Breast epithelium (tissue), 4 donors: Measurements from ENCODE around the gene FZR1. TPM values are rescaled to one million over a fixed set of nuclear protein-coding genes. Genes with fewer than 3 reads are reported as not detected.
"Not testable (repeated sequence)": the region's sequence is repeated elsewhere in the genome, so short reads cannot be mapped to it uniquely, and the experiment has no call there.

Source experiments
- DNase-seq, 2 donors: peaks; one replicate each; pipeline ENCODE4 v3.0.0-alpha.2; 2019; ENCODE audit warnings: low spot score in 2 of 2
- H3K27ac ChIP-seq, 2 donors: fragments of 200-600 bp; sonication (generic) in 1 of 2; one replicate each; pipeline ENCODE4 v1.5.1; 2016 to 2019; ENCODE audit warnings: mild to moderate bottlenecking in 1 of 2
- H3K27me3 ChIP-seq, 2 donors: fragments of 200-600 bp; sonication (generic) in 1 of 2; one replicate each; pipeline versions ENCODE4 v1.5.1 to v1.6.0; 2017 to 2019; ENCODE audit warnings: control low read depth in 1 of 2, mild to moderate bottlenecking in 1 of 2
- H3K36me3 ChIP-seq: fragments of 200-600 bp; one replicate; pipeline ENCODE4 v1.5.1; 2019
- H3K4me1 ChIP-seq, 2 donors: fragments of 200-600 bp; sonication (generic); one replicate each; pipeline ENCODE4 v1.5.1; 2016 to 2019; ENCODE audit warnings: control low read depth in 1 of 2
- H3K4me3 ChIP-seq, 3 donors: fragments of 200-600 bp; sonication (generic); 1 replicate in 2 of 3; 2 replicates in 1 of 3; pipeline ENCODE4 v1.5.1; 2016 to 2019; ENCODE audit warnings: mild to moderate bottlenecking in 3 of 3, moderate library complexity in 2 of 3
- H3K9me3 ChIP-seq, 2 donors: fragments of 200-600 bp; sonication (generic) in 1 of 2; one replicate each; pipeline ENCODE4 v1.5.1; 2016 to 2019; ENCODE audit warnings: control low read depth in 1 of 2
- POLR2A ChIP-seq: fragments of 450-650 bp; IDR thresholded peaks from one replicate; pipeline ENCODE4 v1.6.1; 2016; ENCODE audit warnings: antibody characterized with exemption, mild to moderate bottlenecking, moderate library complexity
- POLR2AphosphoS5 ChIP-seq, 3 donors: sonication (generic); formaldehyde crosslinking; IDR thresholded peaks; one replicate each; pipeline ENCODE4 v1.6.1; 2017; ENCODE audit warnings: antibody characterized with exemption in 3 of 3
- intact Hi-C: fragments of 100-400 bp; cut with DNase I; formaldehyde crosslinking; loops from one replicate; pipeline ENCODE4 v1.15.1; 2023; ENCODE audit warnings: low total_unique reads
- total RNA-seq, 3 donors: library from RNA; depleted of rRNA; stranded (reverse); fragments of >200 nt; gene quantifications; one replicate each; pipeline ENCODE4 v1.1.0, GENCODE V29; 2016
- TF ChIP-seq, protein P1 (sequence below), 3 donors: fragments of 450-650 bp; IDR thresholded peaks; one replicate each; pipeline ENCODE4 v1.5.1; 2016 to 2017; ENCODE audit warnings: antibody characterized with exemption in 3 of 3, mild to moderate bottlenecking in 3 of 3, moderate library complexity in 3 of 3

The FZR1 gene
- total RNA-seq, 3 donors from 2014 or later: 15.8 to 28.7 (median 26.5) TPM

DNA sequence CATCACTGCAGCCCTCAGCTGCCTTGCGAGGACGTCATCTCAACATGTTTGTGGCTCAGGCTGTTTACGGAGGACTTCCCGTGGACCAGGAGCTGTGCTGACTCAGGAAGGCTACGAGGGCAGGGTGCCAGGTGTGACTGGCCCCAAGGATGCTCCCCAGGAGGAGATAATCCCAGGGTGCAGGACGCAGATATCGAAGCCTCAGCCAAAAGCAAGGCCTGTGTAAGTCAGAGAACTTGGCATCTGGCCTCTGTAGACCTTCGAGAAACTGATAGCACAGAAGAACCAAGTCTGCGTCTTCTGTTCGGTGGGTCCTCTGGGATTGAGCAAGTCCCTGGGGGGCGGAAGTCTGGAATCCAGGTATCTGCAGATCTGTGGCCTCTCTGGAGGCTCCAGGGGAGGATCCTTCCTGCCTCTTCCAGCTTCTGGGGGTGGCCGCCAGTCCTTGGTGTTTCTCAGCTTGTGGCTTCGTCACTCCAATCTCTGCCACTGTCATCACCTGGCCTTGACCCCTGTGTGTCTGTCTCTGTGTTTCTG lies 3.0 kb upstream of the FZR1 start:
- no peak for DNase-seq
- peaks cover 6 to 14% of the 10 kb centered on the region in 2 donors for H3K4me1 ChIP-seq
- no peak overlapping the region for H3K4me3 ChIP-seq
- intact Hi-C loops: no loop called here
- H3K27me3 ChIP-seq: no peaks in the 10 kb centered on the region
- H3K9me3 ChIP-seq: no peaks in the 10 kb centered on the region
- H3K27ac ChIP-seq: no peak overlapping the region
- H3K36me3 ChIP-seq: no peaks in the 10 kb centered on the region
- TF ChIP-seq, protein P1, sequence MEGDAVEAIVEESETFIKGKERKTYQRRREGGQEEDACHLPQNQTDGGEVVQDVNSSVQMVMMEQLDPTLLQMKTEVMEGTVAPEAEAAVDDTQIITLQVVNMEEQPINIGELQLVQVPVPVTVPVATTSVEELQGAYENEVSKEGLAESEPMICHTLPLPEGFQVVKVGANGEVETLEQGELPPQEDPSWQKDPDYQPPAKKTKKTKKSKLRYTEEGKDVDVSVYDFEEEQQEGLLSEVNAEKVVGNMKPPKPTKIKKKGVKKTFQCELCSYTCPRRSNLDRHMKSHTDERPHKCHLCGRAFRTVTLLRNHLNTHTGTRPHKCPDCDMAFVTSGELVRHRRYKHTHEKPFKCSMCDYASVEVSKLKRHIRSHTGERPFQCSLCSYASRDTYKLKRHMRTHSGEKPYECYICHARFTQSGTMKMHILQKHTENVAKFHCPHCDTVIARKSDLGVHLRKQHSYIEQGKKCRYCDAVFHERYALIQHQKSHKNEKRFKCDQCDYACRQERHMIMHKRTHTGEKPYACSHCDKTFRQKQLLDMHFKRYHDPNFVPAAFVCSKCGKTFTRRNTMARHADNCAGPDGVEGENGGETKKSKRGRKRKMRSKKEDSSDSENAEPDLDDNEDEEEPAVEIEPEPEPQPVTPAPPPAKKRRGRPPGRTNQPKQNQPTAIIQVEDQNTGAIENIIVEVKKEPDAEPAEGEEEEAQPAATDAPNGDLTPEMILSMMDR (IDR thresholded peaks at IDR 0.05): no peak

- H3K4me3 ChIP-seq: no peak overlapping the region
- H3K9me3 ChIP-seq: no peaks in the 10 kb centered on the region
- intact Hi-C loops: no loop called here
- no peak overlapping the region for H3K27ac ChIP-seq
- H3K27me3 ChIP-seq: no peaks in the 10 kb centered on the region
- H3K36me3 ChIP-seq: no peaks in the 10 kb centered on the region
- TF ChIP-seq POLR2AphosphoS5 (IDR thresholded peaks at IDR 0.05) (no peak), POLR2A (no peak)
- TF ChIP-seq, protein P1 (IDR thresholded peaks at IDR 0.05): no peak
- DNase-seq: no peak
- peaks cover under 1 to 11% of the 10 kb centered on the region in 2 donors for H3K4me1 ChIP-seq
These were observed 1.4 kb upstream of the FZR1 start for GRCh38 chr19:3504735-3505134.

GRCh38 chr19:3506384-3507340 lies 551 bp downstream of the FZR1 start:
- intact Hi-C loops: no loop called here
- Histone ChIP-seq H3K27ac (peak overlapping the region; percentile 95 to 98), H3K9me3 (no peaks in the 10 kb centered on the region), H3K4me3 (peak overlapping the region; percentile 86 to 100 (median 91)), H3K4me1 (peaks cover 0 to 9% of the 10 kb centered on the region in 2 donors), H3K27me3 (no peaks in the 10 kb centered on the region), H3K36me3 (no peaks in the 10 kb centered on the region)
- TF ChIP-seq, protein P1 (IDR thresholded peaks at IDR 0.05): no peak
- TF ChIP-seq POLR2A (no peak), POLR2AphosphoS5 (IDR thresholded peaks at IDR 0.05) (no peak)
- DNase-seq: peak in 1 of 2 donors; percentile 43

DNA sequence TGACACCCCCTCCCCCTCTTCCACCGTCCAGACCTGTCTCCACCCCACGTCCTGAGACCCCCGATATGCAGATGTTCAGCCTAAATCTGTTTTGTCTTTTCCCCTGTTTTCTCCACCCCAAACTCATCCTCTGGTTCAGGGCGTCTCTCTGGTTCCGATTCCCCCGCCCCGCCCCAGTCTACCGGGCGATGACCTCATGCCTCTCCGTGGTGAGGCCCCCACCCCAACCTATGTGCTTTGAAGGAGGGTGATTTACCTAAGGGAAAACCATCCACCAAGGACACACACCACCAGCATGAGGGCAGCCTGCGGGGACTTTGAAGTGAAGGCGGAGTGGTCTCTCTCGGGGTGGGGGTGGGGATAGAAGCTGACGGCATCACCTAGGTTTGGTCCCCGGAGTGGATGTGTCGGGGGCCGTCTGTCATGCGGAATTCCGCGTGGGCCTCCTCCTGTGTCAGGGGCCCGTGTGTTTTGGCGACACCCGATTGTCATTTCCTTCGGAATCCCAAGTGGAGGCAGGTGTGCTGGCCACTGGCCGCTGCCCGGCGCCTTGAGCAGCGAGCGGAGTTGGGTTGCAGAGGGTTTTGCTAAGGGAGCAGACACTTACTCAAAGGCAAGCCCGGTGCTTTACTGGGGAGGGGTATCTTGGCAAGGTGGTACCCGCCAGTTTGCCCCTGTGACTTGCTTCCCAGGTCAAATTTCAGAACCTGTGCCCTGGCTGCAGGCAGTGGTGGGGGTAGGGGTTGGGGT lies 1.4 kb downstream of the FZR1 start:
- TF ChIP-seq, protein P1 (IDR thresholded peaks at IDR 0.05): no peak
- TF ChIP-seq POLR2AphosphoS5 (IDR thresholded peaks at IDR 0.05) (no peak), POLR2A (no peak)
- Histone ChIP-seq H3K27ac (peak overlapping the region; percentile 95 to 98), H3K4me3 (peak overlapping the region; percentile 86 to 100 (median 91)), H3K9me3 (no peaks in the 10 kb centered on the region), H3K4me1 (peaks cover 0 to 9% of the 10 kb centered on the region in 2 donors), H3K36me3 (no peaks in the 10 kb centered on the region), H3K27me3 (no peaks in the 10 kb centered on the region)
- peak in 1 of 2 donors; percentile 51 for DNase-seq
- intact Hi-C loops: no loop called here

DNA sequence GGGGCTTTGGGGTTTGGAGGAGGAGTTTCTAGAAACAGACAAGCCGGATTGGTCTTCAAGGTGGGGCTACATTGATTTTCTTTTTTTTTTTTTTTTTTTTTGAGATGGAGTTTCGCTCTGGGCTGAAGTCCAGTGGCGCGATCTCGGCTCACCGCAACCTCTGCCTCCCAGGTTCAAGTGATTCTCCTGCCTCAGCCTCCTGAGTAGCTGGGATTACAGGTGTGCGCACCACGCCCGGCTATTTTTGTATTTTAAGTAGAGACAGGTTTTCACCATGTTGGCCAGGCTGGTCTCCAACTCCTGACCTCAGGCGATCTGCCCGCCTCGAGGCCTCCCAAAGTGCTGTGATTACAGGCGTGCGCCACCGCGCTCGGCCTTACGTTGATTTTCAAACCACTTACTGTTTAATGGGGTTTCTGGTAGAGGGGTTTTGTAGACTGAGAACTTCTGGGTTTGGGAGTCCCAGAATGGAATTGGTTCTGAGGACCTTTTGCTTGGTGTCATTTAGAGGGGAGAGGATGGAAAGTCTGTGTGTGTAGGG lies 2.1 kb downstream of the FZR1 start:
- H3K27me3 ChIP-seq, H3K36me3 ChIP-seq, DNase-seq, H3K4me1 ChIP-seq, intact Hi-C loops, H3K9me3 ChIP-seq: not testable (repeated sequence)
- H3K4me3 ChIP-seq: peak overlapping the region in 1 of 3 donors; percentile 100
- peak overlapping the region in 1 of 2 donors; percentile 25 for H3K27ac ChIP-seq
